MV-4-11 (cell line): ENCODE measurements around the gene PIK3CA.
"Not testable (repeated sequence)": the region's sequence is repeated elsewhere in the genome, so short reads cannot be mapped to it uniquely, and the experiment has no call there.

Experiments used
- DNase-seq: peaks from one replicate; lab custom pipeline; 2025; lab: John Stamatoyannopoulos, UW

PIK3CA gene

GRCh38 chr3:179264449-179264848, 116.3 kb downstream of the PIK3CA start:
- no peak for DNase-seq

DNA sequence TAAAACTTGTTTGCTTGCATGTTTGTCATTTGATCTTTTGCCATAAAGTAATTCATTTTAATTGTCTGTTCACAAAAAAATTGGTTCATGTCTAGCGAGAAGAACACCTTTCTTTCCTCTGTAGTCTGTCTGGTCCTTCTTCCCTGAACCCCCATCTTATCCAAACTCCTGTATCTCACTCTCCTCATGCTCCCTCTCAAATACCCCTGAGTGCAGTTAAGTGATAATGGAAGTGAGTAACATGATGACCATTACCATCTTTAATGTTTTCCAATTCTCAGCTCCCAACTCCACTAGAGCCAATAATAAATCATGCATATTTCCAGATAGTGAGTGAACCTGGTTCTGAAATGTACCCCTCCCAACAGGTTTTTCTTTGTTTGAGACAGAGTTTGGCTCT, 116.9 kb downstream of the PIK3CA start:
- no peak for DNase-seq

DNA sequence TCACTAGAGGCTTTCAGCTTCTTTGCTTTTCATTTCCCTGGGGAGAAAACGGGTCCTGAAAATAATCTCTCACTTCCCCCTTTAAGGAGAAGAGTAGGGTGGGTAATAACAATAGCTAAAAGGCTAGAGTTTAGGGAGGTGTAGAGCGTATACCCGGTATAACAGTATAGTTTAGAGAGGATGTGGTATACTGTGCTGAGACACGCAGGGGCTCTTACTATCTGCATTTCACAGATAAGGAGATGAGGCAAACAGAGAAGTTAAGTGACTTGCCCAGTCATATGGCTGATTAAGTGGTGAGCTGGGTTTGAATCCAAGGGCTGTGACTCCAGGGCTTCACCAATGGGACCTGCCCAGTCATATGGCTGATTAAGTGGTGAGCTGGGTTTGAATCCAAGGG, 117.7 kb downstream of the PIK3CA start:
- DNase-seq: no peak

DNA sequence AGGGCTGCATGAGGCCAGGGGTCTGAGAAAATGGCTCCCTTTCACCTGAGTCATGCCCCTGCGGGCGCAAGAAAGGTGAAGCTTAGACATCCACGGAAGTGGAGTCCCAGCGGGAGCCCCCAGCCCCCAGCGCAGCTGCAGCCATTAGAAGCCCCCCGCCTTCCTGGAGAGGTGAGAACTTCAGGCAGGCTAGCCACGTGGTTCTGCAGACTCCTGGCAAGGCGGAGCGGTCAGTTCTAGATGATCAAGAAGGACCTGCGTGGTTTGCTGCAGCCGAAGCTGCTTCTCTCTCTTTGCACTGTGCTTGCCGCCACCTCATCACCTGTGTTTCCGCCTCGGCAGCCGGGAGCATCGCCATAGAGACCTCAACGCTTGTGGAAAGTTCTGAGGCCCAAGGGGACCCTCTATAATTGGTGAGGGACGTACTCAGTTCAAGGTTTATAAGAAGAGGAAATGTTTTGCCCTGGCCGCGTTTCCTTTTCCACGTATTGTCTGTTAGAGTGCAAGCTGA, 118.6 kb downstream of the PIK3CA start:
- DNase-seq: no peak

DNA sequence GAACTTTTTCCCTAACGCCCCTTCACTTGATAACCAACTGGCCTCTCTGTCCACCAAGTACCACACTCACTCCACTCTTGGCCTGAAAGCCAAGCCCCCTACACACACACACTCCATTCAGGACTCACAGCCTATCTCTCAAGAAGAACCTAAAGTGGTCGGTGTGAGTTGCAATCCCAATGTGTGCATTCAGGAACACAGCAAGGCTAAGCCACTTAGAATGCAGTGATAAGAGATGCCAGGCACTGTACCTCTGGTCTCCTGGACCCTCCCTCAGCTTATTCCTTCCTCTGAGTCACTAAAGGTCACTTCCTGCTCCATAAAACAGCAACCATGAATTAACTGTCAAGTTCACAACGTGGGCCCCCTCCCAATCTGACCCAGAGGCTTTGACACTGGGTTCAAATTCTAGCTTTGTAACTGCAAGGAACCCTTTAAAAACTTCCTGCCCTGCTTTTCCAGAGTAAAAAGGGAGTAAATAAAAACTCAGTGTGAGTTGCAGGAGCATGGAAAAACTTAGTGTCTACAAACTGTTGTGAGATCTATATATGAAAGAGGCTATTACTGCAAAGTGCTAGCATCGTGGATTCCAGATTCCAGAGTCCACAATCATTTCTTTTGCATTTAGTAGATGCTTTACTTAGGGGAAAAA, 120.4 kb downstream of the PIK3CA start:
- no peak for DNase-seq

GRCh38 chr3:179269152-179269707, 121.1 kb downstream of the PIK3CA start:
- DNase-seq: no peak

GRCh38 chr3:179272385-179272784, 124.2 kb downstream of the PIK3CA start:
- no peak for DNase-seq

GRCh38 chr3:179274434-179274833, 126.3 kb downstream of the PIK3CA start:
- not testable (repeated sequence) for DNase-seq

GRCh38 chr3:179276001-179276400, 127.8 kb downstream of the PIK3CA start:
- no peak for DNase-seq

- no peak for DNase-seq
Measured at GRCh38 chr3:179276743-179277142, 128.6 kb downstream of the PIK3CA start.

- no peak for DNase-seq
Measured at GRCh38 chr3:179278151-179278550, 130.0 kb downstream of the PIK3CA start.

- DNase-seq: peak; percentile 18
Measured at GRCh38 chr3:179278932-179279693, 131.0 kb downstream of the PIK3CA start.

DNA sequence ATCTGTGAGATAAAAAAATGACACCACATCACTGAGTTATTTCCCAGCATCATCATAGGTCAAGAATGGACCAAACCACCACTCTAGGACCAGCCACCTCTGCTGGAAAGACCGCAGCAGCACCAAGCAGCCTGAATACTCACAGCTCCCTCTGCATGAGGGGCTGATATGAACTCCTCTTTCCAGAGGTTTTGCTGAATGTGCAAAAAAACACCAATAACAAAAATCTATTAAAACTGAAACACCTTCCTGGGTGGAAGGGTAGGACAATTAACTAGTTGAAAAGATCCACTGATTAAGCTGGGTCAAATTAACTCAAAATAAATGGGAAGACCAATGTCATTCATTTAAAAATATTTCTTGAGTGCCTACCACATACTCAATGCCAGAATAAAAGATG, 131.7 kb downstream of the PIK3CA start:
- DNase-seq: no peak

GRCh38 chr3:179281825-179282224, 133.7 kb downstream of the PIK3CA start:
- no peak for DNase-seq

DNA sequence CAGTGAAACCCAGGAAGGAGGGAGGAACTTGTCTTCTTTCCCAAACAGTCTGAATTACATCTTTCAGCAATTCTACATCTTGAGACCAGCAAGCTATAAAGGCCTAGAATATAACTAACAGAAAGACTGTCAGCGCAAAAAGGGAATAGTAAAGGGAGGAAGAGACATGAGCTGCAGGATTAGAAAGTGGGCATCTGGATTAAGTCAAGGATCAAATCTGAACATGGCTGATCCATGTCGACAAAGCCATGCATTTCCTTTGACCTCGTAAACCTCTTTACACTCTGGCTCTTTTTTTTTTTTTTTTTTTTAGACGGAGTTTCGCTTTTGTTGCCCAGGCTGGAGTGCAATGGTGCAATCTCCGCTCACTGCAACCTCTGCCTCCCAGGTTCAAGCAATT, 138.2 kb downstream of the PIK3CA start:
- DNase-seq: peak; percentile 38

DNA sequence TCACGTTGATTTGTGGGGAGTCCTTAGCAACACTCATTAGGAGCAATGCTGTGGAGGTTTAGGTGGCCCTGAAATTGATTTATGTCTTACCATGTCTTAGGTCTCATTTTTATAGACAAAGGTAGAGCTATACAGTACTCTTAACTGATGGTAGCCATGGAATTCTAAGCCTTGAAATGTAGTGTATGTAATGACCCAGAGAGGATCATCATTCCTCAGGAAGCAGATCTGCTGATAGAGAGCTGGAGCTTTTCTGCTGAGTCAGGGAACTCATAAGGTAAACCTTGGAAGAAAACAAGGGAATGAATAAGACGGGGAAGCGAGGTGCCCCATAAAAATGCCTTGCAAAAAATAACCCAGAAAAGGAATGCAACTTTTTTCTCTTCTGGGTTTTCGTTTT, 140.7 kb downstream of the PIK3CA start:
- no peak for DNase-seq

DNA sequence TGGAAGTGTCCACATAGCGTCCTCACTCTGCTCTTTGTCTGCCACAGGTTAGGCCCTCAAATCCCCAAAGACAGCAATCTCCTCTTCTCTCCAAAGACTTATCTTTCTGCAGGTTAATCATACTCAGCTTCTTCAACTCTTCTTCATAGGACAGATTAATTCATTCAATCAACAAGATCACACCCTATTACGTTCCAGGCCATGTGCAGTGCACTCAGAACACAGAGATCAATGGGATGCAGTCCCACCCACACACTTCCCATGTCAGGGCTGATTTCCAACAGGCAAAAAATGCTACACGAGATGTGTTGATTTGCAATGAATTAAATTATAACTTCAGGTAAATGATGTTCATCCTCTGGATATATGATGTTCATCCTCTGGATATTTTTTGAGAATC, 141.1 kb downstream of the PIK3CA start:
- DNase-seq: no peak
